BJ (cell line): ENCODE data around the gene UBE2J2. TPM values are rescaled to one million over a fixed set of nuclear protein-coding genes. Genes with fewer than 3 reads are reported as not detected.

ENCODE experiments used
- CTCF ChIA-PET: fragments of 350-600 bp; formaldehyde crosslinking; extraction: SDS; loops from one replicate; lab custom pipeline; 2021; ENCODE audit warnings: antibody characterized with exemption, inconsistent platforms; lab: Yijun Ruan, JAX
- POLR2A ChIA-PET: fragments of 300-600 bp; sonication (Branson Sonifier 250); formaldehyde crosslinking; extraction: SDS; loops from one replicate; lab custom pipeline; 2021; ENCODE audit warnings: antibody characterized with exemption; lab: Charles Lee
- DNase-seq: peaks from one replicate; pipeline ENCODE4 v3.0.0-alpha.2; 2011; ENCODE audit warnings: low read depth
- H3K27me3 ChIP-seq: 2 replicates; pipeline ENCODE4 v1.6.0; 2011; ENCODE audit warnings: low read length; ENCODE audit not compliant: control insufficient read depth, insufficient read depth
- H3K36me3 ChIP-seq: 2 replicates; pipeline ENCODE4 v1.5.1; 2011; ENCODE audit warnings: low read length; ENCODE audit not compliant: control insufficient read depth, insufficient read depth
- H3K4me3 ChIP-seq: 2 replicates; pipeline ENCODE4 v1.5.1; 2011; ENCODE audit warnings: low read depth, mild to moderate bottlenecking, control low read depth, low read length
- CTCF ChIP-seq: IDR thresholded peaks from 2 replicates; pipeline ENCODE4 v1.5.1; 2011; ENCODE audit warnings: low read depth, mild to moderate bottlenecking, control low read depth, inconsistent platforms, low read length, moderate library complexity; ENCODE audit not compliant: insufficient read depth
- polyA plus RNA-seq: library from polyadenylated mRNA; depleted of rRNA; stranded (reverse); fragments of >200 nt; gene quantifications from 2 replicates; pipeline ENCODE4 v1.2.3, GENCODE V29; 2011

The UBE2J2 gene
- polyA plus RNA-seq, 1 experiment: 25.7 TPM

GRCh38 chr1:1285611-1286311 is 12.1 kb upstream of the UBE2J2 start:
- POLR2A ChIA-PET: no interaction called here
- DNase-seq: no peak
- H3K4me3 ChIP-seq: no peak overlapping the region
- H3K36me3 ChIP-seq: no peaks in the 10 kb centered on the region
- CTCF ChIA-PET: interaction anchor here (1.0 kb wide), 1 partner anchor 20 kb away, joined by 3 read pairs; no protein-coding TSS in a partner anchor
- no peak for TF ChIP-seq CTCF
- H3K27me3 ChIP-seq: no peaks in the 10 kb centered on the region

- Histone ChIP-seq H3K36me3 (no peaks in the 10 kb centered on the region), H3K4me3 (no peak overlapping the region), H3K27me3 (no peaks in the 10 kb centered on the region)
- TF ChIP-seq CTCF: no peak
- ChIA-PET POLR2A (no interaction called here), CTCF (interaction anchor here (0.7 to 1.2 kb wide), 2 partner anchors 20 to 163 kb away, joined by 3 to 4 read pairs; no protein-coding TSS in a partner anchor)
- DNase-seq: no peak
Measured at GRCh38 chr1:1285102-1285571, 11.5 kb upstream of the UBE2J2 start.

DNA sequence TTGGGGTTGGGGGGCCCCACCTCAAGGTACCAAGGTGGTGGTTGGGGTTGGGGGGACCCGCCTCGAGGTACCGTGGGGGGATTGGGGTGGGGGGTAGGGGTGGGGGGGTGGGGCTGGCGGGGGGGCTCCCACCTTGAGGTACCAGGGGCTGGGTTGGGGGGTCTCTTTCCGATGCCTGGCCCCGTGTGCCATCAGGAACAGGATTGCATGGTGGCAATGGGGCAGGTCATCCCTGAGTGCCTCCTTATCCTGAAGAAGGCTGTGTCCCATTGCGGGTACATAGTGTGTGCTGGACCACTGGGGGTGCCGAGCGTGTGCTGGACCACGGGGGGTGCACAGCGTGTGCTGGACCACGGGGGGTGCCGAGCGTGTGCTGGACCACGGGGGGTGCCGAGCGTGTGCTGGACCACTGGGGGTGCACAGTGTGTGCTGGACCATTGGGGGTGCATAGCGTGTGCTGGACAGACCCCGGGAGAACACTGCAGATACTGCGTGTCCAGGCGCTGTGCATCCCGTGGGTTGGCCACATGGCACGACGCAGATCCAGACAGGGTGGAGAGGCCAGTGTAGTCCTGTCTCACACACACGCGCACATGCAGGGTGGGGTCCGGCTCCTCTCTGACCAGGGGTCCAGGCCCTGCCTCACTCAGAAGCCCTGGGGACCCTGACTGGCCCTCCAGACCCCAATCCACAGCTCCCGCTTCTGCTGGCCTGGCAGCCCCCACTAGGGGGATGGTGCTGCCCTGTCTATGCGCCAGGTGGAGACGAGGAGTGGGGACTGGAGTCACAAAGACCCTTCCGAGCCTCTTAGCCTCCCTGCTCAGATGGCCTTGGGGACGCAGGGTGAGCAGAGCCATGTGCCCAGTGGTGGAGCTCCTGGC is 10.8 kb upstream of the UBE2J2 start:
- Histone ChIP-seq H3K36me3 (no peaks in the 10 kb centered on the region), H3K4me3 (no peak overlapping the region), H3K27me3 (no peaks in the 10 kb centered on the region)
- no peak for DNase-seq
- ChIA-PET CTCF (interaction anchor here (0.7 to 1.2 kb wide), 2 partner anchors 20 to 162 kb away, joined by 3 to 4 read pairs; no protein-coding TSS in a partner anchor), POLR2A (no interaction called here)
- no peak for TF ChIP-seq CTCF

DNA sequence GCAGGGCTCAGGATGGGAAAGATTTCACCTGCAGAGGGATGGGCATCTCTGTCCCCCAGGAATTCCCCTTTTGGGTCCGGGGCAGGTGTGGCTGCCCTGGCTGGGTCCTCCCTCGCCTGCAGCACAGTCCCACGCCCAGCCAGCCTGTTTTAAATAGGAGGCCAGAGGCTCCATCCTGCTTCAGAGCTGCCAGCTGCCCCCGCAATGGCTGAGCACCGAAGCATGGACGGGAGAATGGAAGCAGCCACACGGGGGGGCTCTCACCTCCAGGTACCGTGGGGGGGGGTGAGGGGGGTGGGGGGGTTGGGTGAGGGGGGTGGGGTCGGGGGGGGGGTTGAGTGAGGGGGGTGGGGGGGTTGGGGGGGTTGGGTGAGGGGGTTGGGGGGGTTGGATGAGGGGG is 10.2 kb upstream of the UBE2J2 start:
- no peak for DNase-seq
- no peak for TF ChIP-seq CTCF
- CTCF ChIA-PET: interaction anchor here (0.7 to 1.2 kb wide), 2 partner anchors 12 to 162 kb away, joined by 3 read pairs; no protein-coding TSS in a partner anchor
- POLR2A ChIA-PET: no interaction called here
- H3K27me3 ChIP-seq: no peaks in the 10 kb centered on the region
- no peaks in the 10 kb centered on the region for H3K36me3 ChIP-seq
- no peak overlapping the region for H3K4me3 ChIP-seq

DNA sequence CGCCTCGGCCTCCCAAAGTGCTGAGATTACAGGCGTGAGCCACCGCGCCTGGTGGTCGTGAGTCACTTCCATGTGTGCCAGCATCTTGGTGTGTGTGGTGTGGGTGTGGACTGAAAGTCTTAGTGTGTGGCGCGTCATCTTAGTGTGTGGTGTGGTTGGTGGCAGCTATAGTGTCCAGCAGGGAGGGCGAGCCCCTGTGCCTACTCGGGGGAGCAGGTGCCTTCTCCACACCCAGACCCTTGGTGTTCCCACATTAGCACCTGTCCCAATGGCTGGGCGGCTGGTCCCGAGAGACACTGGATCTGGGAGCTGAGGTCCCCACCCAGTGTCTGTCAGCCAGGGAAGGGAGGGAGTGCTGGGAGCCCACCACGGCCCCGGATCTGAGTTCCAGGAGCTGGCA is 9.3 kb upstream of the UBE2J2 start:
- Histone ChIP-seq H3K4me3 (no peak overlapping the region), H3K27me3 (no peaks in the 10 kb centered on the region), H3K36me3 (no peaks in the 10 kb centered on the region)
- no peak for DNase-seq
- TF ChIP-seq CTCF: no peak
- ChIA-PET CTCF (interaction anchor here (0.7 to 1.2 kb wide), 2 partner anchors 13 to 161 kb away, joined by 3 read pairs; no protein-coding TSS in a partner anchor), POLR2A (no interaction called here)
